HG03439 (cell line): ENCODE results near the gene IL17RD.
"Not testable (repeated sequence)": the region's sequence is repeated elsewhere in the genome, so short reads cannot be mapped to it uniquely, and the experiment has no call there.

Experiments used
- ATAC-seq: cut with Tn5 transposase; IDR thresholded peaks from one replicate; pipeline ENCODE4 v1.9.1; 2021; ENCODE audit warnings: mild to moderate bottlenecking, moderate library complexity; ENCODE audit not compliant: unreplicated experiment

IL17RD gene

DNA sequence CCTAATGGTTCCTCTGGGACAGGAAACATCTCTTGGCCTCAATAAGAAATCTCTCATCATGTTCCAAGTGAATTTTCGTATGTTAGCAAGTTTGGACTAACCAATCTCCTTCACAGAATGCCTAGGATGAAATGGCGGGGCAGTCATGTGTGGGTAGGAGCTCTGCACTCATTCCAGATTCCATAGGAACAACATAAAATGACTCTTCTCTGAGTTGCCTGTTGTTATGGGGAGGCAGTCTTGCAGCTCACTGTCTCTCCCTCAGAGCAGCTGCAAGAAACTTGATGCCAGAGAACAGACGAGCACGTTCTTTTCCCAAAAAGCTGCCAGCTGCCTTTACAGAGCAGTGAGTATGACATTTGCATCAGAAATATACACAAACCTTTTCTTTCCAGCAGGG is 70.6 kb downstream of the IL17RD start:
- ATAC-seq = no peak

DNA sequence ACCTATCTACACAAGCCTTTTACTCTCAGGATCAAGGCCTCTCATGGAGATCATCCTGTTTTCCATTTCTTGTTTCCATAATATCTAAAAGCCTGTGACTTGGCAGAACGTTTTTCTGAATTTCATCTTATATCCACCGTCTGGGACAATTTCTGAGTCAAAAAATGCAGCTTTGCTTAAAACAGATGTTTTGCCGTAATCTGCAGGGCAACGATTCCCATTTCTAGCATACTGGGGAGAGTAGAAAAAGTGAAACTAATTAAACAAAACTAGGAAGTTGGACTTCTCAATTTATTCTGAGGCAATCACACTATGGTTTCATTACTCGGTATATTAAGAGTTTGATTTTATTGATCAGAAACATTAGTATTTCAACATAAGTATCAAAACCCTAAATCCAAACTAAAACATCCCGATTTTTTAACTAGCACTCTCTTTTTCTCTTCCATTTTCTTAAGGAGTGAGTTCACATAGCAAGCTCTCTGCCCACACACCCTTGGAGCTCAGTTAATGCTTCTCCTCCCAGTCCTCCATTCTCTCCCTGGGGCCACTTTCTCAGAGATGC is 71.1 kb downstream of the IL17RD start:
- ATAC-seq = no peak

DNA sequence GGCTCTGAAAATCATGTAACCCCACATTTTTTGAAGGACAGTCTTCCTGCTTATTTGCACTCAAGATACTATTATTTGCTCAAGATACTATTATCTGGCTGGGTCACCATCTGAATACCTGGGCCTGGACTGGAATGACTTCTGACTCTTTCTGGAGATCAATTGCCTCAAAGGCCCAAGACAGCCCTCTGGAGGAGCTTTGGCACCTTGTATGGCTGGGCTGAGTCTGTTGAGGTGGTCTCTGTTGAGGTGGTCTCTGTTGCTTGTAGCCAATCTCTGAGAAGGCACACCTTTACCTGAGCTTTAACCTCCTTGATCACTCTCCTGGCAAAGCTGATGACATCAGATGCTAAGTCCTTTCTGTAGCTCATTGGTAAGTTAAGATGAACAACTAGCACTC is 71.7 kb downstream of the IL17RD start:
- no peak for ATAC-seq

DNA sequence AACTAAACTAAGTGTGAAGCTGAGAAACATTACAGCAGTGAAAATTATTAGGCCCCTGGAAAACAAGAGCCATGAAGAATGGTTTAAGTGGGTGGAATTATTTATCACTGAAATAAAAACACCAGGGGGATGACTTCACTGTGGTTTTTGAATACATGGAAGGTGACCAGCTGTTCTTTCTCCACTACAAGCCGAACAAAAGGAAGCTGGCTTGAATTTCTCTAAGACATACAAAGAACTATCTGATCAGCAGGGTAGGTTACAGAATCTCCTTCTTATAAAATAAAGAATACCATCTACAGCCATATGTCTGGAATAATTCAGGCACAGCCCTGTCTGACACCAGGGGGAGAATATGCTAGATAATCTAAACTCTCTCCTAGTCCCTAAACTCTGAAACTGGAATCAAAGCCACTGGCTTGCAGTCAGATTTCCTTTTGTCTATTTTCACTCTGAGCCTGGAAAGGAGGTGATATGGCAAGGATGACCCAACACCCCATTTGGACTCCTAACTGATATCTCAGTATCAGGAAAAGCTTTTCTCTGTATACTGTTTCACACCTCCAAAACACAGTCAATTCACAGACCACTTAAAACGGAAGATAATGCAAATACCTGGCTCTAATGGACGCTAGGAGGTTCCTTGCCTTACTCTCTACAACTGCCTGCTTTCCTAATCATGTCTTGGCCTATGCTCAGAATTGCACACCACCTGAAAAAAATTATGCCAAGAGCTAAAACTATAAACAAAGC is 73.5 kb downstream of the IL17RD start:
- no peak for ATAC-seq

DNA sequence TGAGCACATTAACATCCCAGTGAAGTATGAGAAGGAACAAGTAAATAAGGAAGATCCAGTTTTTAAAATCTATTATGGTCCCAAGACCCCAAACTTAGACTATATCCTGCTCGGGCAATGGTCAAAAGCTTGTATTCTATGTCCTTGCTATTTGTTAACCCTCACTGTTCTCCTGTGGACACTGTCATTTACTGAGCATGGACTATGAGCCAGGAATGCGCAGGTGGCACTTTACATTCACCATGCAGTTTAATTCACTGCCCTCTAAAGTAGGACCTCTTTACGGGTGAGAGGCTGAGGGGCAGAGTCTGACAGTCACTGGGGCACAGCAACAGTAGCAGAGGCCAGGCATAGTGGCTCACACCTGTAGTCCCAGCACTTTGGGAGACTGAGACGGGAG is 76.1 kb downstream of the IL17RD start:
- ATAC-seq = no peak

DNA sequence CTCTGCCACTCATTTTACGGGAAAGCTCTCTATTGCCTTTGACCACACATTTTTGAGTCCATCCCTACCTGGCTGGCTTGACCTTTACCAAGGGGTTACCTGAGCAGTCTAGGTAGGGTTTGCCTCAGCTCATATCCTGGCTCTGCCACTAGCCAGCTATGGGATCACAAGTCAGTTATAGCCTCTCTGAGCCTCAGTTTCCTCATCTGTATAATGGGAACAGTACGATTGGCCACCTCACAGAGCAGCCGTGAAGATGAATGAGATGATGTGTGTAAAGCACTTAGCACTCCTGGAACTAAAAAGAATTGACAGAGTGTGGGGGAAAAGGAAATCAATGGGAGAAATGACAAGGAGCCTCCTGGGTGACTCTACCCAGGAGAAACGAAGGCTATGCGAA is 76.7 kb downstream of the IL17RD start:
- ATAC-seq = no peak

DNA sequence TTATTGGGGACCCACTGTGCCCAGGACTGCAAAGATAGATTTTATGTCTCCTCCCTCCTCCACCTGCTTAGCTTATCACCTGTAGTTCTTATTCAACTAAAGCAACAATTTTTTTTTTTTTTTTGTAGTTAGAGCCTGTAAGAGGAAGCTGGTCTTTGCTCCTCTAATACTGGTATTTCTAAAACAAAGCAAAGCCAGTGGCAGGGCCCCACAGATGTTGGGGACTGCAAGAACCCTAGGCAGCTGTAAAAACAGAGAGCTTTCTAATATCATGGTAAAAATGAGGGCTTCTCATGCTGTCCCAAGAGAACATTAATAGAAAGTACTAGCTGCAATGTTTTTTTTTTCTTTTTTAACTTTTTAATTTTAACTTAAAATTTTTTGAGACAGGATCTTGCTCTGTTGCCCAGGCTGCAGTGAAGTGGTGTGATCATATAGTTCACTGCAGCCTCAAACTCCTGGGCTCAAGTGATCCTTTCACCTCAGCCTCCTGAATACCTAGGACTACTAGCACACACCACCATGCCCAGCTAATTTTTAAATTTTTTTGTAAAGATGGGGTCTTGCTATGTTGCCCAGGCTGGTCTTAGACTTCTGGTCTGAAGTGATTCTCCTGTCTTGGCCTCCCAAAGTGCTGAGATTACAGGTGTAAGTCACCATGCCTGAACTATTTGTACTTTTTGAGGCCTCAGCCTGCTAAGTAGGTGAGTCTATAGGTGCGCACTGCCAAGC is 77.6 kb downstream of the IL17RD start:
- ATAC-seq = no peak

DNA sequence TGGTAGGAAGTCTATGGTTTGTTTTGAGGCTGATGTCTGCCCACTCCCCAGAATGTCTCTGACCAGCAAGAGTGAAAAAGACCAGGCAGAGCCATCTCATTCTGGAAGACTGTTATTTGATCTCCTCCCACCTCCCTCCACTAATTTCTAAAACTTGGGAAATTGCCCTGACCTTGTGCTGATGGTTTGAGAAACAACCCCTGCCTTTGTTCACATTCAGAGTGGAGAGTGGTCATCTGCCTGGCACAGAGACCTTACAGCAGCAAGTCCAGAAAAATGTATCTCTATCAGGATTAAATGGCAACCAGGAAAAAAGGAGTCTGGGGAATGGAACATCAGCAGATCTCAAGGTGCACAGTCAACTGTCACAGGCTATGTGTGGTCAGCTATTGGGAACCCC is 79.0 kb downstream of the IL17RD start:
- no peak for ATAC-seq

DNA sequence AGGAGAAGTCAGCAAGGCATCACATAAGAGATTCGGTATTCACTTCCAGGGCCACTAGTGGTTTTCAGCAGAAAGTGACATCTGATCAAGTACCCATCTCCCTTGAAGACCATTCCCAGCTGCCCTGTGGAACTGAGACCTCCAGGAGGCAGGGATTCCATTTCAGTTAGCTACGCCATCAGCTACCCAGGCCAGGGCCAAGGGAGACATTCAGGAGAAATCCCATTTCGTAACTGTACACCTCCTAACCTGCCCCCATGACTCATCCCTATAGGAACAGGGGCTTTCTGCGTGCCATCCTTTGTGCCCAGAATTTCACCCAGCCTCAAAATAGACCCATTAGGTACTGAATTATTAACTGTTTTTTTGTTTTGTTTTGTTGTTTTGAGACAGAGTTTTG is 79.9 kb downstream of the IL17RD start:
- no peak for ATAC-seq

DNA sequence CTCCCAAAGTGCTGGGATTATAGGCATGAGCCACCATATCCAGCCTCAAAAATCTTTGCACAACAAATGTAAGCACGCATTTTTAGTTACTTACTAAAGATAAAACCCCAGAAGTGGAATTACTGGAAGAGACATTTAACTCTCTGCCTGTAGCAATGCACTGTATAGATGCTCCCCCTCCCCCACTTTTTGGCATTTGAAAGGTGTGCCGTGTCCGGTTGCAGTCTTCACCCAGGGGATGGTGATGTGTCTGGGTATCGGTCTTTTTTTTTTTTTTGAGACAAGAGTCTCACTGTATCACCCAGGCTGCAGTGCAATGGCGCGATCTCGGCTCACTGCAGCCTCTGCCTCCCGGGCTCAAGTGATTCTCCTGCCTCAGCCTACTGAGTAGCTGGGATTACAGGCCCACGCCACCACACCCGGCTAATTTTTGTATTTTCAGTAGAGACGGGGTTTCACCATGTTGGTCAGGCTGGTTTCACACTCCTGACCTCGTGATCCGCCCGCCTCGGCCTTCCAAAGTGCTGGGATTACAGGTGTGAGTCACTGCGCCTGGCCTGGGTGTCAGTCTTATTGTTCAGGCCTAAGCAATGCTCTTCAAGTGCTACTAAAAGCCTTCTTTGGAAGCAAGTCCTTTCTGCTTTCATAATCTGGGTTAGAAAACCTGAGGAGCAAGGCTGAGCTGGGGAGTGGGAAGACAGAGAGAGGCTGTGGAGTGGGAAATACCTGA is 81.7 kb downstream of the IL17RD start:
- not testable (repeated sequence) for ATAC-seq

DNA sequence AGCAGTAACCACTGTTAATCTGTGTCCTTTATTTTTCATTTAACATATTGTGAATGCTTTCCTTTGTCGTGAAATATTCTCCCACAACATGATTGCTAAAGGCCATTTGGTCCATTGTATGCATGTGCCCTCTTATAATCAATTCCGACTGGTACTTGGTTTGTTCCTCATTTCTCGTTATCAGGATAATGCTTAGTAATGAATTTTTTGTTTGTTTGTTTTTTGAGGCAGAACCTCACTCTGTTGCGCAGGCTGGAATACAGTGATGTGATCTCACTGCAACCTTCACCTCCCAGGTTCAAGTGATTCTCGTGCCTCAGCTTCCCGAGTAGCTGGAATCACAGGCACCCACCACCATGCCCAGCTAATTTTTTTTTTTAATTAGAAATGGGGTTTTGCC is 82.7 kb downstream of the IL17RD start:
- ATAC-seq = no peak

DNA sequence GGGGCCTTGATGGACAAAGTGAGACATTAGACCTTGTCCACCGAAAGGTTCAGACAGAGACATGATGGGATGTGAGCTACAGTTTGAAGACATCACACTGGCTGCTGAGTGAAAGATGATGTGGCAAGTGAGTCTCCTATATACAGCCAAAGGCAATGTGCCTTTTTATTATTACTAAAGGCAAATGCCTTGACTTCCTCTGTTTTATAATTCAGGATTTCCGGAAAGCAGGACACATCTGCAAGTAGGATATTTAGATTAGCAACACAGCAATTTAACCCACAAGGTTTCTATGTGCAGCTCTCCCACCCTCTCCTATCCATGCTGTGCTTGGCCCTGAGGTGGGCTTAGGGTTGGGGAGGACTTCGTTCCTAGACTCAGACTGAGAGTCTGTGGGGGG is 84.0 kb downstream of the IL17RD start:
- ATAC-seq = no peak

DNA sequence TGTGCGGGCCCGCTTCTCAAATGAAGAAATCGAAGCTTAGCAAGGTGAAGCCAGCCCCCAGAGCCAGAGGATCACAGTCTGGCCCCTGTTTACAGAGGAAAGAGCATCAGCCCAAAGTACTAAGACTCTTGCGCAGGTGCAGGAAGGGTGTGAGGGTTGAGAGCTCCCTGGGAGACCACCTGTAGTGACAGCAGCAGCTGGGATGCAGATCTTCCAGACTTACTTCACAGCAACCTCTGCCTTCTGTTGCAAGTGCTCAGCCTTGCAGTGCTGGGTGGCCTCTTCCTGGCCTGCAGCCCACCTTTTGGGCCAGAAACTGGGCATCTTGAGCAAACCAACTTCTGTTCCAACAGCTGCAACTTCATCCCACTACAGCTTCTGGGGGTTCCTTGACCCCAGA is 85.0 kb downstream of the IL17RD start:
- no peak for ATAC-seq

DNA sequence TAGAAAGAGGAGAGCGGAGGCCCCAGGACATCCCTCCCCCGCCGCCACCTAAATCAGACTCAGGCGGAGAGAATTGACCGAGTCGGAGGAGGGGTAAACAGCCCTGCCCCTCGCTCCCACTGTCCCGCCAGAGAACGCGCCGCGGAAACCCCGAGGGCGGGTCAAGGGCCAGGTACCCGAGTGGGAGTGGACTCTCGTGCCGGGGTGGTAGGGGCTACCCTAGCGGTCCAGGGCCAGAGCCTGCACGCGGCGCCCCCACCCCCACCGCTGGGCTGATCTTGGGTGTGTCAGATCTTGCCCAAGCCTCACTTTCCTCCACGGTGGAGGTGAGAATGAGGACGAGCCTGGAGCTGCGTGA is 85.7 kb downstream of the IL17RD start:
- no peak for ATAC-seq

DNA sequence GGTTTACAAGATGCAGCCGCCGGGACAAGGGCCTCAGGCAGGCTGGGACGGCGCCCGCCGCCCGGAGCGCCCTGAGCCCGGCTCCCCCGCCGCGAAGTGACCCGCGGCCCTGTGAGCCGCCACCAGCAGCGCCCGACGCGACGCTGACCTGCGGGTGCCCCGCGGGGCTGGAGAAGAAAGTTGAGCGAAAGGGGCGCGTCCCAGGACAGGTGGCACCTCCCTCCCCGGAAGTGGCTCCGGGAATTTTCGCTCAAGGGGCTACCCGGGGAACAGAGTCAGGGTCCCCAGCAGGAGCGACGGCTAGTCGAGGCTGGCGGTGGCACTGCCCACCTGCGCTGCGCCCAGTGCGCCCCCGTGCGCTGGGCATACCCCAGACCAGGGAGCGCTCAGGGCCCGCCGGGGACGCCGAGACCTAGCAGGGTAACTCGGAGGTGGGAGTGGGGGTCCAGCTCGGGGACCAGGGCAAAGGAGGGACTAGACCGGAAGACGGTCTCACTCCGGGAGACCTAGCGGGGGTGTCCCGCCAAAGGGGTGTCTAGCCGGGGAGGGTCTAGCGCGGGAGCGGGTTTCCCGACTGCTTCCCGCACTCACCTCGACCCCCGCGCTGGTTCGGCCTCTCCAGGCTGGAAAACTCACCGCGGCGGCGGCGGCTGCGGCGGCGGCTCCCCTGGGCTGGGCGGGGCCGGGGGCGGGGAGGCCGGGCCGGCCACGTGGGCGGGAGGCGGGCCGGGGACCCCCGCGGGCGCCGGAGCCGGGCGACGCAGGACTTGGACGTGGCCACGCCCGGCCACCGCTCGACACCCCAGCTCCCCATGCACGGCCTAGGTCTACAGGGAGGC is 86.3 kb downstream of the IL17RD start:
- ATAC-seq = no peak

DNA sequence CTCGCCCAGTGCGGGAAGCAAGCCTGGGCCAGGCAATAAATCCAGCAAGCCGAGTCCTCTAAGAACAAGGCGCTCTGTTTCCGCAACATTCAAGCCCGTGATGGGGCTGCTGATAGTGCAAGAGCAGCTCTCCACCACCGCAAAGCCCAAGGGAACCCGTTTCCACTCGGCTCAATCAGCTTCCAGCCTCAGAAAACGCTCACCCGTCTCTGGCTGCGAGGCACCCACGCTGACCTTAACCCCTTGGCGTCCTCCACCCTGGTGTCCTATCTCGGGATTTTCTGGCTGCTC is 86.9 kb downstream of the IL17RD start:
- no peak for ATAC-seq

DNA sequence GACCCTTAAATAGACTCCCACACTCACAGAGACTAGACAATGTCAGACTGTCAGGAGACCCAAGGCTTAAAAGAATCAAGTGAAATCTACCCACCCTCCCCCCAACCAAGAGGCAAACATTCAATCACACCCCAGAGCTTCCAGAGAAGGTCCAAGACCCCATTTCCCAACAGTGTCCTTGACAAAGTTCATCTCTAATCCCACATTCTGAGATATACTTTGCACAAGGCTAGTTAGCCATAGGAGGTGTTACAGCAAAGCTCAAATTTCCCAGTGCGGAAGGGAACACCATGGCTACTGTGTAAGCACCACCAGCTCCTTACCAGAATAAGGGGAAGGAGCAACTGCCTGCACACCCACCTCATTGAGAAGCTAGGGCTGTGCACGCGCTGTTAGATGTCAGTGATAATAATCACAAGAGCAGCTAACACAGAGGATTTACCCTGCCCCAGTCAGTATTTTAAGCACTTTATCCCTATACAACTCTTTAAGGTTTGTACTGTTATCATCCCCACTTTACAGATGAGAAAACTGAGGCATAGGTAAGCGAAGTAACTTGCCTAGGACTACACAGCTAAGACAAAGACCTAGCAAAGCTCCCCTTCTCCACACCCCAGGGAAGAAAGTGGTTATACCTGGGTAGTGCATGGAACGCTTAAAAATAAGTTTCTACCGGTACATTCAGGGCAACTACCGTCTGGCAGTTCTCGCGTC is 87.4 kb downstream of the IL17RD start:
- ATAC-seq = no peak

DNA sequence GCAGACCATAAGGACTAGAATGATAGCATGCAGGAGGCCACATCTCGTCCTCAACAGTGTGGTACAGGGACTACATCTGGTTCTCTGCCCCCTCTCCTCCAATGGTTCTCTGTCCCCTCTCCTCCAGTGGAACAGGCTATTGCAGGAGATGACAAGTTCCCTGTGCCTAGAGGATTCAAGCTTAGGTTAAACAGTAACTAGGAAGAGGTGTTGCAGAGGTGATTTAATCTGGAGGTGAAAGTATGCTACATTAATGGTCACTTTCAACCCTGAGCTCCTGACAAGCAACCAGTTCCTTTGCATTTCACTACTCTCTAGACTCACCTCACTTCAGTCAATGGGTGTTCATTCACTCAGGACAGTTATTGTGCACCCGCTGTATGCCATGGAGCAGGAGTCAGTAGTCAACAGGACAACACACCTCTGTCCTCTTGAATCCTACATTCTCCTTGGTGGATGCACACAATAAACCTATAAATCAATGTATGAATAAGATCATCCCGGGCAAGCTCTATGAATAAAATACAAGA is 88.7 kb downstream of the IL17RD start:
- no peak for ATAC-seq

DNA sequence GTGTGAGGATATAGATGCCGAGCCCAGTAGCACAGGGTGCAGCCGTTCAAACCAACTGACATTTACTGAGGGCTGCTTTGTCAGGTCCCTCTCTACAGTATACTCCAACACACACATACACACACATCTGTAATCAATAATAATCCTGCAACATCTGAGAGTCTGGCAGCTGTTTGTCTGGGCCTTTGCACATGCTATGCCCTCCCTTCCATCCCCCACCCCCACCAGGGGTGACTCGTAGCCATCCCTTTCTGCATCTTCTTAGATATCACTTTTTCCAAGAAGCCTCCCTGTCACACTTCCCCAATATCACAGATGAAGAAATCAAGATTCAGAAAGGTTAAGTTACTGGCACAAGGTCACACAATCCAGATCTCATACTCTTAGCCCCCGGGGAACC is 91.0 kb downstream of the IL17RD start:
- no peak for ATAC-seq

DNA sequence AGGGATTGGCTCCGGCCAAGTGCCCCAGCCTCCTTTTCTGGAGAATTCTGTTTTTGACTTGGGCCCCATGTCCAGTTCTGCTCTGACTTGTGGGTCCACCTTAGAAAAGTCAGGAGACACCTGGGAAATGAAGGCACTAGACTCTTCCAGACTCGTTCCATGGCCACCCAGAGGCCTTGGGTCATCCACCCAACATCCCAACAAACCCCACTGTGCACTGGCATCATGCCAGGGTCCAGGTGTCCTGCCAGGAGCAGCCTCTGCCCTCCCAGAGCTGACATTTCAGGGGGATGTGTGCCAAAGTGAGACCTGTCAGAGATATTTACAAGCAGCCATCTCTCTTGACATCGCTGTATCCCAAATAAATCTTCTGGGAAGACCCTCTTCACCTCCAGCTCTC is 91.5 kb downstream of the IL17RD start:
- ATAC-seq = no peak
